HG03045 (cell line): ENCODE results near the gene PFKFB3.

Source experiments
- ATAC-seq: cut with Tn5 transposase; IDR thresholded peaks from one replicate; pipeline ENCODE4 v1.9.1; 2021; ENCODE audit warnings: mild to moderate bottlenecking, moderate library complexity; ENCODE audit not compliant: unreplicated experiment

PFKFB3 gene

DNA sequence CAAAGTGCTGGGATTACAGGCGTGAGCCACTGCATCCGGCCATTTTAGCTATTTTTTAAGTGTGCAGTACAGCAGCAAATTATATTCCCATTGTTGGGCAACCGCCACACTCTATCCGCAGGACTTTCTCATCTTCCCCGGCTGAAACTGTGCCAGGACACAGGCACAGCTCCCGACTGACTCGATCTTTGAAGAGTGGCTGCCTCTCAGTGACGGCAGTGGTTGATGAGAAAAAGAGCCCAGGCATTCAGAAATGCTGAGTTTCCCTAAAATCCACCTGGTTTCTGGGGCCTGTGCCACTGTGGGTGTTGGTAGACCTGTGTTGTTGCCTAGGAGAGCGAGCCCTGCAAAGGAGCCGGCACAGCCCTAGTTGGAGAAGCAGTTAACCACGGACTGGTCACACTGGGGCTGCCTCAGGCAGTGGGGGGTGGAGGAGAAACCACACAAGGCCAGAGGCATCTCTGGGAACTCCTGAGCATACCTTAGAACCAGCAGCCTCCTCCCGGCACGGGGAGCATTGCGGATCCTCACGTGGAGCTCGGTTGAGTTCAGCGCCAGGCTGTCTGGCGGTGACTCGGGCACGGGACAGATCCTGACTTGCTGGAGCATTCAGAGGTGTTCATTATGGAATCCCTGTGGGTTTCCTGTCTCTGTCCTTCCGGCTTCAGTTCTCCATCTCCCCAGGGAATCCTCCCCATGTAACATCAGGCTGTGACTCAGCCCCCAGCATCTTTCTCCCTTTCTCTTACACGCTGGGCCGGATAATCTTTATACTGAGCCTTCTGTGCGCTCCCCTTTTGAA lies 16.2 kb downstream of the PFKFB3 start:
- ATAC-seq, result no peak

DNA sequence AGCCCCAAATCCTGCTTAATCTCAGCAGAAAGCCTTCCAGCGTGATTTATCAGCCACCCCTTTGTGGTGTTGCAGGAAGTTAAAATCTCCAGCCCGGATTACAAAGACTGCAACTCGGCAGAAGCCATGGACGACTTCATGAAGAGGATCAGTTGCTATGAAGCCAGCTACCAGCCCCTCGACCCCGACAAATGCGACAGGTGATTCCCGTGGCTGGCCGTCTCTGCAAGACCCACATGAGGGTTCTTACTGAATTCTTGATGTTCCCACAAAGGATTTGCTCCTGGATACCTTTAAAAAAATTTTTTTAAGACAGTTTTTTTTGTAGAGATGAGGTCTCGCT lies 16.7 kb downstream of the PFKFB3 start:
- no peak for ATAC-seq

DNA sequence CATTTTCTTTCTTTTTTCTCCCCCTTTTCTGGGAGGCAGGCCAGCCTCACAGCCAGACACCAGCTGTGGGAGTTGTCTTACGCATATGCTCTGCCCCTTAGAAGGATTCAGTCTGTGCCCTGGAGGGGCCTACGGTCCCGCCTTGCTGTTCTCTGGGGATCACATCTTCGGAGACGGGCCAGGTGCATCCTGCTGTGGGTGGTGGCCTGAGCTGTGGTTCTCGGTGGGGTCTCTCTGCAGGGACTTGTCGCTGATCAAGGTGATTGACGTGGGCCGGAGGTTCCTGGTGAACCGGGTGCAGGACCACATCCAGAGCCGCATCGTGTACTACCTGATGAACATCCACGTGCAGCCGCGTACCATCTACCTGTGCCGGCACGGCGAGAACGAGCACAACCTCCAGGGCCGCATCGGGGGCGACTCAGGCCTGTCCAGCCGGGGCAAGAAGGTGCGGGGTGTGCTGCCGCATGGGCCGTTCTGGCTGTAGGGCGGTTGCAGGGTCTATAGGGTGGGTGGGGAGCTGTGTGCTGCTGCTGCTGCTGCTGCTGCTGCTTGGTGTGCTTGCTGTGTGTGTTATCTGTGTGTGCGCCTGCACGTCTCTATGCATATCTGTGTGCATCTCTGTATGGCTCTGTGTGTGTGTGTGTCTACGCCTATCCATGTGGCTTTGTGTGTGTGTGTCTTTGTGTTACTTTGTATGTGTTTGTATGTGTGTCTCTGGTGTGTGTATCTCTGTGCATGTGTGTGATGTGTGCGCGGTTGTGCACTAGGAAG lies 17.9 kb downstream of the PFKFB3 start:
- no peak for ATAC-seq

DNA sequence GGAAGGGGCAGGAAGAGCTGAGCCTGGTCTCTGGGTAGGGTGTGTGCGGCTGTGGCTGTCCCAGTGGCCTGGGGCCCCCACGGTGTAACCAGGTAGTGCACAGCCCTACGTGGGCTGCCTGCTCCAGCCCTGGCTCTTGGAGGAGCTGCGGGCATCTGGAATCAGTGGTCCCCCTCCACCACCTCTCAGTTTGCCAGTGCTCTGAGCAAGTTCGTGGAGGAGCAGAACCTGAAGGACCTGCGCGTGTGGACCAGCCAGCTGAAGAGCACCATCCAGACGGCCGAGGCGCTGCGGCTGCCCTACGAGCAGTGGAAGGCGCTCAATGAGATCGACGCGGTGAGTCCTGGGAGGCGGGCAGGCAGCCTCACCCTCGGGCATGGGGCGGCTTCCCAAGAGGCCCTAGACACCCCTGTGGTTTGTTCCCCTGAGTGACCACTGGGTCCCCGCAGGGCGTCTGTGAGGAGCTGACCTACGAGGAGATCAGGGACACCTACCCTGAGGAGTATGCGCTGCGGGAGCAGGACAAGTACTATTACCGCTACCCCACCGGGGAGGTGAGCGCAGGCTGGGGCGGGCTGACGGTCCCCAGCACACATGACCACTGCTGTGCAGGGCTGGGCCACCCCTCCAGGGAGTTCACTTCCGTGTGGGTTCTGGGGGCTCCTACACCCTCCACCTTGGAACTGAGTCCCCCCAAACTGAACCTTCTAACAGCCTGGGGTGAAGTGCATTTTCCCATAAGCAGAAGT lies 18.6 kb downstream of the PFKFB3 start:
- no peak for ATAC-seq

DNA sequence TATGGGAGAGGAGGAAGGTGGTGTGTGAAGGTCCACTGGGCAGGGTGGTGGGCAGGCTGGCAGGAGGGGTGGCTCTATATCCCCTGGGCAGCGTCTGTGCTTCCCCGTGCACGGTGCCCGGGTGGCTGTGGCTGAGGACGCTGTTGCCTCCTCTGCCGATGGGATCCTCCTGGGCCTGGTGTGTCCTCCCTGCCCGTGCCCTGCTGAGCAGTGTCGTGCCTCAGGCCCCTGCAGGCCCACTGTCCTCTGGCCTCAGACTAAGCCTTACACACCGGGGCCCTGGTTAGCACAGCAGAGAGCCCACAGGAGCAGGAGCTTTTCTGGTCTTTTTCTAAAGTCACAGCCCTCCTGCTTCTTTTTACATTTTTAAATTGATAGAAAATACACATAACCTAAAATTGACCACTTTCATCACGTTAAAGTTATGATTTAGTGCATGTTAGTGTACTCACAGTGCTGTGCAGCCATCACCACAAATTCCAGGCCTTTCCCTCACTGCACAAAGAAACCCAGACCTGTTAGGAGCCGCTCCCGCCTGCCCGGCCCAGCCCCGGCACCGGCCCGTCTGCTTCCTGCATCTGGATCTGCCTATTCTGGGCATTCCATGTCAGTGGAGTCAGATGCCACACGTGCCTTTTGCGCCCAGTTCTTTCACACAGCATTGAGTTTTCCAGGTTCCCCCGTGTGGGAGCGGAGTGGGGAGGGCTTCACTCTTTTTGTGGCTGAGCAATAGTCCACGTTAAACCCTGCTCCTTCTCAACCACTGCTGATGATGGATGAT lies 19.4 kb downstream of the PFKFB3 start:
- no peak for ATAC-seq

GRCh38 chr10:6222755-6223154 lies 20.0 kb downstream of the PFKFB3 start:
- no peak for ATAC-seq

GRCh38 chr10:6223981-6224380 lies 21.2 kb downstream of the PFKFB3 start:
- ATAC-seq, result no peak

GRCh38 chr10:6224781-6225180 lies 22.0 kb downstream of the PFKFB3 start:
- no peak for ATAC-seq

DNA sequence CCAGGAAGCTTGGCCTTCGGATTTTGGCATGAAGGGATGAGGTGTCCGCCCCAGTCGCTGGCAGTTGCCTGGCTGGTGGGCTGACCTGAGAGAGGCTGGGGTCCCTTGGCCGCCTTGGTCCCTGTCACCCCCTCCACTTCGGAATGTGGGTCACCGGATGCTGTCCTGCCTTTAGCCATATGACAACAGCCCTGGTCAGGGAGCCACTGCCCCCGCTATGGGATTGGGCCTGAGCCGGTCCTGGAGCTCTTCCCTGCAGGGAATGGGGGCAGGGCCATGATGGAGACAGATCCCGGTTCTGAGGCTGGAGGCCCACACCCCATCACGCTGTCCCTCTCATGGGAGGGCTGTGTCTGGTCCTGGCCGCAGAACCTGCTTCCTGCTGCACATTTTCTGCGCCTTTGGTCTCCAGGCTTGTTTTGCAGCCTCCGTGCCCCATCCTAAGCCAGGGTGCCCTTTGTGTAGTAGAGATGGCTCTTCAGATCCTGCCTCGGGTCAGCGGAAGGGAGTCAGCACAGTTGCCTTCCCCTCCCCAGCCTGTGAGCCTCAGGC lies 22.6 kb downstream of the PFKFB3 start:
- ATAC-seq, result no peak

DNA sequence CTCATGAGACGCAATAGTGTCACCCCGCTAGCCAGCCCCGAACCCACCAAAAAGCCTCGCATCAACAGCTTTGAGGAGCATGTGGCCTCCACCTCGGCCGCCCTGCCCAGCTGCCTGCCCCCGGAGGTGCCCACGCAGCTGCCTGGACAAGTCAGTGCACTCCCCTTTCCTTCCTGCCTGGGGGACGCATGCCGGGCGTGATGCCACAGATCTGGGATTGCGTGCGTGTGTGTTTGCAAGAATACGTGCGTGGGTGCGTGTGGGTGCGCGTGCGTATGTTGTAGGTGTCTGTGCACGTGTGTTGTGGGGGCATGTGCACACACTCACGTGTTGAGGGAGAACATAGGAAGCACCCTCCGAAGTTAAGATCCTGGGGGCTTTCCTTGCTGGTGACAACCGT lies 23.5 kb downstream of the PFKFB3 start:
- no peak for ATAC-seq

- no peak for ATAC-seq
Measured at GRCh38 chr10:6227346-6227745, 24.6 kb downstream of the PFKFB3 start.

- ATAC-seq, result no peak
Measured at GRCh38 chr10:6228010-6228511, 25.3 kb downstream of the PFKFB3 start.

DNA sequence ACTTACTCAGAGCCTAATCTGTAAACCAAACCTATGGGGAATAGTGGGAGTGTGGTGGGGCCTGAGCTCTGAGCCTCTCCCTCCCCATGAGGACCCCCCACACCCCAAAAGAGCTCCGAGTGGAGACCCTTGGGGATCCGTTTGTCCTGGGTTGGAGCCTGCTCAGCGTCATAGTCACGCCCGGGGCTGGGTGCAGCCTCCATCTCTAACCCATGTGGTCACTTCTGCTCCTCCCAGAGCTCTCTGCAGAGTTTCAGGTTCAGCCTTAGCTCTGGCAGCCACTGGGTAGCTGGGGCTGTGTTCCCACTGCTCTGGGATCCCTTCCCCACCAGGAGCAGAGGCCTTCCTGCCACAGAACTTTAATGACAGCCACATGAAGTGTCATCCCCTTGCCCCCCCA lies 25.9 kb downstream of the PFKFB3 start:
- no peak for ATAC-seq

GRCh38 chr10:6229290-6229689 lies 26.6 kb downstream of the PFKFB3 start:
- no peak for ATAC-seq

DNA sequence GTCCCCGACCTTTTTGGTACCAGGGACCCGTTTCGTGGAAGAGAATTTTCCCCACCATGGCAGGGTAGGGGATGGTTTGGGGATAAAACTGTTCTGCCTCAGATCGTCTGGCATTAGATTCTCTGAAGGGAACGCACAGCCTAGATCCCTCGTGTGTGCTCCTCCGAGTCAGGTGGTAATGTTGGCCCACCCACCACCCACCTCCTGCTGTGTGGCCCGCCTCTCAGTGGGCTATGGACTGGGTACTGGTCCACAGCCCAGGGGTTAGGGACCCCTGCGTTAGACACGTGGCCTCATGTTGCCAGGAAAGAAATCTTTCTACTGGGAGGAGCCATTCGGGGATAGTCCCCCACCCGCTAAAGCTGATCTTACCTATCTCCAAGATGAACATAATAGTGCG lies 27.0 kb downstream of the PFKFB3 start:
- ATAC-seq, result no peak

DNA sequence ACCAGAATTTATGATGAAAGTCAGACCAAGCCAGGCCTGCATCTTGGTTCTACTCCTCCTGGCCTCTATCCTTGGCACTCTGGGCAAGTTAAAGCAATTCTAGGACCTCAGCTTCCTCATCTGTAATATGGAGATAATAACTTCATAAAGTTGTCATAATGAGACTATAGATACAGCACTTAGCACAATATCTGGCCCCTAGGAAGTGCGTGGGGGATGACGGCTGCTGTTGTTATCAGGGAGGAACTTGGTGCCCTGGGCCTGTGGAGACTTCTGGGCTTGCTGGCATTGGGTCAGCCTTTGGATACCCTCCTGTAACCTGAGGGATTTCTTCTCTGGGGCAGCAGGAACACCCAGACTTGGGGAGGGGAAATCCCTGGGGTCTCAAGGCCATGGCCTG lies 27.6 kb downstream of the PFKFB3 start:
- no peak for ATAC-seq

- ATAC-seq, result no peak
Measured at GRCh38 chr10:6231146-6231545, 28.4 kb downstream of the PFKFB3 start.

GRCh38 chr10:6231730-6232129 lies 29.0 kb downstream of the PFKFB3 start:
- no peak for ATAC-seq

GRCh38 chr10:6232225-6232807 lies 29.6 kb downstream of the PFKFB3 start:
- ATAC-seq, result no peak
